ENCODE results near the gene ARSG. TPM values are rescaled to one million over a fixed set of nuclear protein-coding genes. Genes with fewer than 3 reads are reported as not detected.

ARSG gene
- total RNA-seq, 1 experiment from 2014 or later, result 7.9 TPM

DNA sequence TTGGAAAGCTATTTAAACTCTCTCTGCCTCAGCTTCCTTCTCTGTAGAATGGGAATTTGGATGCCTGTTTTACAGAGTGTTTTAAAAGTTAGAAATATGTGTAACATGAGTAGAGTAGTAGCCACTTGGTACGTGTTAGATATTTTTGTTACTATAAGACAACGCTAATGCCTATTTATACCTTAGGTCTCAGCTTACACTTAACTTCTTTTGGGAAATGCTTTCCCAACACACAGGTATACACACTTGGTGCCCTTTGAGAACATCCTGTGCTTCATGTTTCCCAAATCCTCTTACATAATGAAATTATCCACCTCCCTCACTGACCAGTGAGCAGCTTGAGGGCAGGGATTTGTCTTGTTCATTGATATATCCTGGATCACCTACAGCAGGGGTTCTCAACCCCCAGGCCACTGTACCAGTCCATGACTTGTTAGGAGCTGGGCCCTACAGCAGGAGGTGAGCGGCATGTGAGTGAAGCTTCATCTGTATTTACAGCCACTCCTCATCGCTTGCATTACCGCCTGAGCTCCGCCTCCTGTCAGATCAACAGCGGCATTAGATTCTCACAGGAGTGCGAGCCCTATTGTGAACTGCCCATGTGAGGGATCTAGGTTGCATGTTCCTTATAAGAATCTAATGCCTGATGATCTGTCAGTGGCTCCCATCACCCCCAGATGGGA is 33.5 kb downstream of the ARSG start (continued):
- TF ChIP-seq, protein P1, sequence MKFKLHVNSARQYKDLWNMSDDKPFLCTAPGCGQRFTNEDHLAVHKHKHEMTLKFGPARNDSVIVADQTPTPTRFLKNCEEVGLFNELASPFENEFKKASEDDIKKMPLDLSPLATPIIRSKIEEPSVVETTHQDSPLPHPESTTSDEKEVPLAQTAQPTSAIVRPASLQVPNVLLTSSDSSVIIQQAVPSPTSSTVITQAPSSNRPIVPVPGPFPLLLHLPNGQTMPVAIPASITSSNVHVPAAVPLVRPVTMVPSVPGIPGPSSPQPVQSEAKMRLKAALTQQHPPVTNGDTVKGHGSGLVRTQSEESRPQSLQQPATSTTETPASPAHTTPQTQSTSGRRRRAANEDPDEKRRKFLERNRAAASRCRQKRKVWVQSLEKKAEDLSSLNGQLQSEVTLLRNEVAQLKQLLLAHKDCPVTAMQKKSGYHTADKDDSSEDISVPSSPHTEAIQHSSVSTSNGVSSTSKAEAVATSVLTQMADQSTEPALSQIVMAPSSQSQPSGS (CRISPR knock-in tag; IDR thresholded peaks at IDR 0.05; ENCODE audit: borderline replicate concordance, low read depth), result no peak

- Mint-ChIP-seq H3K36me3 (peaks cover 14% of the 10 kb centered on the region), H3K4me3 (no peak overlapping the region), H3K27me3 (ENCODE audit: low read depth) (no peaks in the 10 kb centered on the region; the same call in none of the 2 replicates), H3K9me3 (peaks cover 21% of the 10 kb centered on the region), H3K4me1 (peaks cover 7% of the 10 kb centered on the region), H3K27ac (no peak overlapping the region)
- no peak for TF ChIP-seq NR2C2 (CRISPR knock-in tag; IDR thresholded peaks at IDR 0.05)
- TF ChIP-seq FOXK1 (CRISPR knock-in tag; IDR thresholded peaks at IDR 0.05), result no peak
- TF ChIP-seq PRRX2 (CRISPR knock-in tag; IDR thresholded peaks at IDR 0.05), result no peak
- TF ChIP-seq, protein P2, sequence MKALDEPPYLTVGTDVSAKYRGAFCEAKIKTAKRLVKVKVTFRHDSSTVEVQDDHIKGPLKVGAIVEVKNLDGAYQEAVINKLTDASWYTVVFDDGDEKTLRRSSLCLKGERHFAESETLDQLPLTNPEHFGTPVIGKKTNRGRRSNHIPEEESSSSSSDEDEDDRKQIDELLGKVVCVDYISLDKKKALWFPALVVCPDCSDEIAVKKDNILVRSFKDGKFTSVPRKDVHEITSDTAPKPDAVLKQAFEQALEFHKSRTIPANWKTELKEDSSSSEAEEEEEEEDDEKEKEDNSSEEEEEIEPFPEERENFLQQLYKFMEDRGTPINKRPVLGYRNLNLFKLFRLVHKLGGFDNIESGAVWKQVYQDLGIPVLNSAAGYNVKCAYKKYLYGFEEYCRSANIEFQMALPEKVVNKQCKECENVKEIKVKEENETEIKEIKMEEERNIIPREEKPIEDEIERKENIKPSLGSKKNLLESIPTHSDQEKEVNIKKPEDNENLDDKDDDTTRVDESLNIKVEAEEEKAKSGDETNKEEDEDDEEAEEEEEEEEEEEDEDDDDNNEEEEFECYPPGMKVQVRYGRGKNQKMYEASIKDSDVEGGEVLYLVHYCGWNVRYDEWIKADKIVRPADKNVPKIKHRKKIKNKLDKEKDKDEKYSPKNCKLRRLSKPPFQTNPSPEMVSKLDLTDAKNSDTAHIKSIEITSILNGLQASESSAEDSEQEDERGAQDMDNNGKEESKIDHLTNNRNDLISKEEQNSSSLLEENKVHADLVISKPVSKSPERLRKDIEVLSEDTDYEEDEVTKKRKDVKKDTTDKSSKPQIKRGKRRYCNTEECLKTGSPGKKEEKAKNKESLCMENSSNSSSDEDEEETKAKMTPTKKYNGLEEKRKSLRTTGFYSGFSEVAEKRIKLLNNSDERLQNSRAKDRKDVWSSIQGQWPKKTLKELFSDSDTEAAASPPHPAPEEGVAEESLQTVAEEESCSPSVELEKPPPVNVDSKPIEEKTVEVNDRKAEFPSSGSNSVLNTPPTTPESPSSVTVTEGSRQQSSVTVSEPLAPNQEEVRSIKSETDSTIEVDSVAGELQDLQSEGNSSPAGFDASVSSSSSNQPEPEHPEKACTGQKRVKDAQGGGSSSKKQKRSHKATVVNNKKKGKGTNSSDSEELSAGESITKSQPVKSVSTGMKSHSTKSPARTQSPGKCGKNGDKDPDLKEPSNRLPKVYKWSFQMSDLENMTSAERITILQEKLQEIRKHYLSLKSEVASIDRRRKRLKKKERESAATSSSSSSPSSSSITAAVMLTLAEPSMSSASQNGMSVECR (CRISPR knock-in tag; IDR thresholded peaks at IDR 0.05; ENCODE audit: borderline replicate concordance), result no peak
- TF ChIP-seq CBFB (CRISPR knock-in tag; IDR thresholded peaks at IDR 0.05; ENCODE audit: low read depth), result no peak
- TF ChIP-seq, protein P3, sequence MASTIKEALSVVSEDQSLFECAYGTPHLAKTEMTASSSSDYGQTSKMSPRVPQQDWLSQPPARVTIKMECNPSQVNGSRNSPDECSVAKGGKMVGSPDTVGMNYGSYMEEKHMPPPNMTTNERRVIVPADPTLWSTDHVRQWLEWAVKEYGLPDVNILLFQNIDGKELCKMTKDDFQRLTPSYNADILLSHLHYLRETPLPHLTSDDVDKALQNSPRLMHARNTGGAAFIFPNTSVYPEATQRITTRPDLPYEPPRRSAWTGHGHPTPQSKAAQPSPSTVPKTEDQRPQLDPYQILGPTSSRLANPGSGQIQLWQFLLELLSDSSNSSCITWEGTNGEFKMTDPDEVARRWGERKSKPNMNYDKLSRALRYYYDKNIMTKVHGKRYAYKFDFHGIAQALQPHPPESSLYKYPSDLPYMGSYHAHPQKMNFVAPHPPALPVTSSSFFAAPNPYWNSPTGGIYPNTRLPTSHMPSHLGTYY (CRISPR knock-in tag; IDR thresholded peaks at IDR 0.05), result no peak
- no peak for TF ChIP-seq ZNF263 (CRISPR knock-in tag; IDR thresholded peaks at IDR 0.05; ENCODE audit: low read depth)
- TF ChIP-seq USF1 (CRISPR knock-in tag; IDR thresholded peaks at IDR 0.05), result no peak
- no peak for TF ChIP-seq TEAD1 (CRISPR knock-in tag; IDR thresholded peaks at IDR 0.05)
- TF ChIP-seq MYBL2 (CRISPR knock-in tag; IDR thresholded peaks at IDR 0.05), result no peak
- no peak for TF ChIP-seq KAT7 (CRISPR knock-in tag; IDR thresholded peaks at IDR 0.05; ENCODE audit: borderline replicate concordance)
- TF ChIP-seq GRHL2 (CRISPR knock-in tag; IDR thresholded peaks at IDR 0.05; ENCODE audit: insufficient replicate concordance, severe bottlenecking), result no peak
- TF ChIP-seq, protein P4, sequence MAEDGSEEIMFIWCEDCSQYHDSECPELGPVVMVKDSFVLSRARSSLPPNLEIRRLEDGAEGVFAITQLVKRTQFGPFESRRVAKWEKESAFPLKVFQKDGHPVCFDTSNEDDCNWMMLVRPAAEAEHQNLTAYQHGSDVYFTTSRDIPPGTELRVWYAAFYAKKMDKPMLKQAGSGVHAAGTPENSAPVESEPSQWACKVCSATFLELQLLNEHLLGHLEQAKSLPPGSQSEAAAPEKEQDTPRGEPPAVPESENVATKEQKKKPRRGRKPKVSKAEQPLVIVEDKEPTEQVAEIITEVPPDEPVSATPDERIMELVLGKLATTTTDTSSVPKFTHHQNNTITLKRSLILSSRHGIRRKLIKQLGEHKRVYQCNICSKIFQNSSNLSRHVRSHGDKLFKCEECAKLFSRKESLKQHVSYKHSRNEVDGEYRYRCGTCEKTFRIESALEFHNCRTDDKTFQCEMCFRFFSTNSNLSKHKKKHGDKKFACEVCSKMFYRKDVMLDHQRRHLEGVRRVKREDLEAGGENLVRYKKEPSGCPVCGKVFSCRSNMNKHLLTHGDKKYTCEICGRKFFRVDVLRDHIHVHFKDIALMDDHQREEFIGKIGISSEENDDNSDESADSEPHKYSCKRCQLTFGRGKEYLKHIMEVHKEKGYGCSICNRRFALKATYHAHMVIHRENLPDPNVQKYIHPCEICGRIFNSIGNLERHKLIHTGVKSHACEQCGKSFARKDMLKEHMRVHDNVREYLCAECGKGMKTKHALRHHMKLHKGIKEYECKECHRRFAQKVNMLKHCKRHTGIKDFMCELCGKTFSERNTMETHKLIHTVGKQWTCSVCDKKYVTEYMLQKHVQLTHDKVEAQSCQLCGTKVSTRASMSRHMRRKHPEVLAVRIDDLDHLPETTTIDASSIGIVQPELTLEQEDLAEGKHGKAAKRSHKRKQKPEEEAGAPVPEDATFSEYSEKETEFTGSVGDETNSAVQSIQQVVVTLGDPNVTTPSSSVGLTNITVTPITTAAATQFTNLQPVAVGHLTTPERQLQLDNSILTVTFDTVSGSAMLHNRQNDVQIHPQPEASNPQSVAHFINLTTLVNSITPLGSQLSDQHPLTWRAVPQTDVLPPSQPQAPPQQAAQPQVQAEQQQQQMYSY (CRISPR knock-in tag; IDR thresholded peaks at IDR 0.05), result no peak
- TF ChIP-seq STAT6 (CRISPR knock-in tag; conservative IDR thresholded peaks at IDR 0.05; ENCODE audit: low read depth), result no peak
- no peak for TF ChIP-seq ZNF121 (CRISPR knock-in tag; IDR thresholded peaks at IDR 0.05)
- TF ChIP-seq, protein P5, sequence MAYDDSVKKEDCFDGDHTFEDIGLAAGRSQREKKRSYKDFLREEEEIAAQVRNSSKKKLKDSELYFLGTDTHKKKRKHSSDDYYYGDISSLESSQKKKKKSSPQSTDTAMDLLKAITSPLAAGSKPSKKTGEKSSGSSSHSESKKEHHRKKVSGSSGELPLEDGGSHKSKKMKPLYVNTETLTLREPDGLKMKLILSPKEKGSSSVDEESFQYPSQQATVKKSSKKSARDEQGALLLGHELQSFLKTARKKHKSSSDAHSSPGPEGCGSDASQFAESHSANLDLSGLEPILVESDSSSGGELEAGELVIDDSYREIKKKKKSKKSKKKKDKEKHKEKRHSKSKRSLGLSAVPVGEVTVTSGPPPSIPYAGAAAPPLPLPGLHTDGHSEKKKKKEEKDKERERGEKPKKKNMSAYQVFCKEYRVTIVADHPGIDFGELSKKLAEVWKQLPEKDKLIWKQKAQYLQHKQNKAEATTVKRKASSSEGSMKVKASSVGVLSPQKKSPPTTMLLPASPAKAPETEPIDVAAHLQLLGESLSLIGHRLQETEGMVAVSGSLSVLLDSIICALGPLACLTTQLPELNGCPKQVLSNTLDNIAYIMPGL (CRISPR knock-in tag; IDR thresholded peaks at IDR 0.05), result no peak
- CTCF ChIA-PET, result no interaction called here
- ATAC-seq (no peak), DNase-seq (ENCODE audit: low spot score) (no peak)
- POLR2A ChIA-PET, result no interaction called here
Observed at GRCh38 chr17:68325961-68326360, 34.7 kb downstream of the ARSG start.
